Mesothelial cell of epicardium (in vitro differentiated cells): Measurements from ENCODE around the gene ETV3L. TPM values are rescaled to one million over a fixed set of nuclear protein-coding genes. Genes with fewer than 3 reads are reported as not detected.

Source experiments
- DNase-seq, 2 experiments: peaks; one replicate each; pipeline ENCODE4 v3.0.0; 2021; ENCODE audit warnings: low spot score in 2 of 2; ENCODE audit not compliant: unreplicated experiment in 2 of 2
- H3K27ac Mint-ChIP-seq: 2 replicates; pipeline ENCODE4 v1.8.0; 2021; ENCODE audit warnings: mixed read lengths
- H3K27me3 Mint-ChIP-seq: 2 replicates; pipeline ENCODE4 v1.8.0; 2021; ENCODE audit warnings: low read depth, mixed read lengths
- H3K36me3 Mint-ChIP-seq: 2 replicates; pipeline ENCODE4 v1.8.0; 2021; ENCODE audit warnings: mixed read lengths
- H3K4me1 Mint-ChIP-seq: 2 replicates; pipeline ENCODE4 v1.8.0; 2021; ENCODE audit warnings: mixed read lengths
- H3K4me3 Mint-ChIP-seq: 2 replicates; pipeline ENCODE4 v1.8.0; 2021; ENCODE audit warnings: mild to moderate bottlenecking, moderate library complexity, mixed read lengths
- H3K9me3 Mint-ChIP-seq: 2 replicates; pipeline ENCODE4 v1.8.0; 2021; ENCODE audit warnings: mixed read lengths
- CTCF ChIP-seq: fragments of 200-600 bp; sonication (generic); IDR thresholded peaks from one replicate; pipeline ENCODE4 v1.5.0; 2021; ENCODE audit warnings: antibody characterized with exemption; ENCODE audit not compliant: unreplicated experiment
- total RNA-seq: library from RNA; stranded (reverse); gene quantifications from 3 replicates; pipeline ENCODE4 v1.2.1, GENCODE V29; 2021

ETV3L gene
- total RNA-seq, 1 donor from 2014 or later = not detected

- no peak for TF ChIP-seq CTCF
- H3K4me1 Mint-ChIP-seq = peaks cover 83% of the 10 kb centered on the region
- peak overlapping the region; percentile 99 for H3K27ac Mint-ChIP-seq
- H3K27me3 Mint-ChIP-seq = no peaks in the 10 kb centered on the region
- H3K4me3 Mint-ChIP-seq = no peak overlapping the region
- H3K9me3 Mint-ChIP-seq = no peaks in the 10 kb centered on the region
- DNase-seq = no peak
- peaks cover 12% of the 10 kb centered on the region for H3K36me3 Mint-ChIP-seq
Measured at GRCh38 chr1:157135646-157136045, 36.0 kb upstream of the ETV3L start.

DNA sequence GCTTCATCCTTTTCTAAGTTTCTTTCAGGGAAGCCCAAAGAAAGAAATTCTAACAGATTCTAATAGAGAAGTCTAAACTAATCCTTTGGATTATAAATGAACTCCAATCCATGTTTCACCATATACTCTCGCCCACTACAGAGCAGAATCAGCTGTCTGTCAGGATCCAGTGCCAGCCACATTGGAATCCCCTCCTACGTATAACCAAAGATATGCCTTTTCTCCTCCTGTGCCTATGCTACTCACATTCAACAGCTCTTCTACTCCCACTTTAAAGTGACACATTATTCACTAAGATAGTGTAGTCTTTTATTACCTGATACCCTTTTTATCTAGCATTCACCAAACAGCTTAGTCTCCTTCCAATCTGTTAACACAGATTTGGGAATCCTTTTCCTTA is 35.5 kb upstream of the ETV3L start:
- peaks cover 12% of the 10 kb centered on the region for H3K36me3 Mint-ChIP-seq
- H3K9me3 Mint-ChIP-seq = no peaks in the 10 kb centered on the region
- H3K4me1 Mint-ChIP-seq = peaks cover 77% of the 10 kb centered on the region
- no peak for TF ChIP-seq CTCF
- H3K27me3 Mint-ChIP-seq = no peaks in the 10 kb centered on the region
- H3K27ac Mint-ChIP-seq = peak overlapping the region; percentile 74
- no peak overlapping the region for H3K4me3 Mint-ChIP-seq
- DNase-seq = no peak

DNA sequence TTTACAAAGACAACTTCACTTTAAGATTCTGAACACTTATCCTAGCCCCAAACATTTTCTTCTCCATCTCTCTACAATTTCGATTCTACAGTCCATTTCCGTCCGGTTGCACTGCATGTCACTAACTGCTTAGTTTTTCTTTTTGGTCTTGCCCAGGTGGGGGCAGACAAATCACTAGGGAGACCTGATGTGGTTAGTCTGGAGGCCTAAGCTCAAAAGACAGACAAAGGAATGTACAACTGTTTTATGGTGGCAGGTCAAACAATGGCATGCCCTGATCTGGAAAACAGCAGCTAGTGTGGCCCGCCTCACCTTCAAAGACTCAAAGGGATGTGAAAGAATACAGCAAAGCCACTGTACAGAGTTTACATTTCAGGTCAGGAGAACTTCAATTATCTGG is 34.8 kb upstream of the ETV3L start:
- TF ChIP-seq CTCF = no peak
- Mint-ChIP-seq H3K4me3 (no peak overlapping the region), H3K36me3 (peaks cover 12% of the 10 kb centered on the region), H3K4me1 (peaks cover 71% of the 10 kb centered on the region), H3K9me3 (no peaks in the 10 kb centered on the region), H3K27me3 (no peaks in the 10 kb centered on the region), H3K27ac (peak overlapping the region; percentile 91)
- no peak for DNase-seq

- no peak for DNase-seq
- no peak for TF ChIP-seq CTCF
- Mint-ChIP-seq H3K27ac (peak overlapping the region; percentile 91), H3K27me3 (no peaks in the 10 kb centered on the region), H3K9me3 (no peaks in the 10 kb centered on the region), H3K36me3 (peaks cover 13% of the 10 kb centered on the region), H3K4me3 (no peak overlapping the region), H3K4me1 (peaks cover 65% of the 10 kb centered on the region)
Measured at GRCh38 chr1:157133426-157133825, 33.8 kb upstream of the ETV3L start.

- H3K27ac Mint-ChIP-seq = peak overlapping the region; percentile 91
- H3K4me3 Mint-ChIP-seq = no peak overlapping the region
- H3K27me3 Mint-ChIP-seq = no peaks in the 10 kb centered on the region
- no peak for TF ChIP-seq CTCF
- peaks cover 68% of the 10 kb centered on the region for H3K4me1 Mint-ChIP-seq
- DNase-seq = no peak
- H3K9me3 Mint-ChIP-seq = no peaks in the 10 kb centered on the region
- H3K36me3 Mint-ChIP-seq = peaks cover 20% of the 10 kb centered on the region
Measured at GRCh38 chr1:157132616-157133167, 33.1 kb upstream of the ETV3L start.

GRCh38 chr1:157132111-157132510 is 32.5 kb upstream of the ETV3L start:
- H3K36me3 Mint-ChIP-seq = peaks cover 23% of the 10 kb centered on the region
- H3K4me3 Mint-ChIP-seq = no peak overlapping the region
- peaks cover 62% of the 10 kb centered on the region for H3K4me1 Mint-ChIP-seq
- DNase-seq = no peak
- peak overlapping the region; percentile 91 for H3K27ac Mint-ChIP-seq
- no peak for TF ChIP-seq CTCF
- H3K9me3 Mint-ChIP-seq = no peaks in the 10 kb centered on the region
- no peaks in the 10 kb centered on the region for H3K27me3 Mint-ChIP-seq
